BJ (cell line): ENCODE results near the gene SCN2B. TPM values are rescaled to one million over a fixed set of nuclear protein-coding genes. Genes with fewer than 3 reads are reported as not detected.

Source experiments
- CTCF ChIA-PET: fragments of 350-600 bp; formaldehyde crosslinking; extraction: SDS; loops from one replicate; lab custom pipeline; 2021; ENCODE audit warnings: antibody characterized with exemption, inconsistent platforms; lab: Yijun Ruan, JAX
- POLR2A ChIA-PET: fragments of 300-600 bp; sonication (Branson Sonifier 250); formaldehyde crosslinking; extraction: SDS; loops from one replicate; lab custom pipeline; 2021; ENCODE audit warnings: antibody characterized with exemption; lab: Charles Lee
- DNase-seq: peaks from one replicate; pipeline ENCODE4 v3.0.0-alpha.2; 2011; ENCODE audit warnings: low read depth
- H3K27me3 ChIP-seq: 2 replicates; pipeline ENCODE4 v1.6.0; 2011; ENCODE audit warnings: low read length; ENCODE audit not compliant: control insufficient read depth, insufficient read depth
- H3K36me3 ChIP-seq: 2 replicates; pipeline ENCODE4 v1.5.1; 2011; ENCODE audit warnings: low read length; ENCODE audit not compliant: control insufficient read depth, insufficient read depth
- H3K4me3 ChIP-seq: 2 replicates; pipeline ENCODE4 v1.5.1; 2011; ENCODE audit warnings: low read depth, mild to moderate bottlenecking, control low read depth, low read length
- CTCF ChIP-seq: IDR thresholded peaks from 2 replicates; pipeline ENCODE4 v1.5.1; 2011; ENCODE audit warnings: low read depth, mild to moderate bottlenecking, control low read depth, inconsistent platforms, low read length, moderate library complexity; ENCODE audit not compliant: insufficient read depth
- polyA plus RNA-seq: library from polyadenylated mRNA; depleted of rRNA; stranded (reverse); fragments of >200 nt; gene quantifications from 2 replicates; pipeline ENCODE4 v1.2.3, GENCODE V29; 2011

SCN2B gene
- polyA plus RNA-seq, 1 experiment, result not detected

GRCh38 chr11:118215765-118216164 lies 39.3 kb upstream of the SCN2B start:
- no peak for TF ChIP-seq CTCF
- H3K27me3 ChIP-seq, result peaks cover 11% of the 10 kb centered on the region
- ChIA-PET POLR2A (no interaction called here), CTCF (interaction anchor here (1.1 to 1.4 kb wide), 2 partner anchors 17 to 44 kb away, joined by 4 to 5 read pairs; no protein-coding TSS in a partner anchor)
- no peak for DNase-seq
- H3K4me3 ChIP-seq, result no peak overlapping the region
- H3K36me3 ChIP-seq, result no peaks in the 10 kb centered on the region

- Histone ChIP-seq H3K36me3 (no peaks in the 10 kb centered on the region), H3K27me3 (peaks cover 13% of the 10 kb centered on the region), H3K4me3 (no peak overlapping the region)
- no peak for DNase-seq
- ChIA-PET CTCF (interaction anchor here (2.3 kb wide), 1 partner anchor 17 kb away, joined by 10 read pairs; no protein-coding TSS in a partner anchor), POLR2A (no interaction called here)
- no peak for TF ChIP-seq CTCF
Observed at GRCh38 chr11:118215262-118215661, 38.8 kb upstream of the SCN2B start.

GRCh38 chr11:118214210-118214914 lies 37.9 kb upstream of the SCN2B start:
- Histone ChIP-seq H3K27me3 (peaks cover 10% of the 10 kb centered on the region; the same call in 1 of the 2 replicates), H3K4me3 (no peak overlapping the region), H3K36me3 (no peaks in the 10 kb centered on the region)
- ChIA-PET CTCF (interaction anchor here (0.8 to 2.3 kb wide), 3 partner anchors 16 to 137 kb away, joined by 3 to 10 read pairs (median 3); no protein-coding TSS in a partner anchor), POLR2A (no interaction called here)
- no peak for DNase-seq
- no peak for TF ChIP-seq CTCF

- CTCF ChIA-PET, result interaction anchor here (0.8 to 2.3 kb wide), 4 partner anchors 12 to 42 kb away, joined by 3 to 10 read pairs (median 4); no protein-coding TSS in a partner anchor
- Histone ChIP-seq H3K36me3 (no peaks in the 10 kb centered on the region), H3K27me3 (peaks cover 10% of the 10 kb centered on the region; the same call in 1 of the 2 replicates), H3K4me3 (no peak overlapping the region)
- no peak for DNase-seq
- no peak for TF ChIP-seq CTCF
- POLR2A ChIA-PET, result no interaction called here
Observed at GRCh38 chr11:118213781-118214180, 37.3 kb upstream of the SCN2B start.

GRCh38 chr11:118213201-118213600 lies 36.8 kb upstream of the SCN2B start:
- Histone ChIP-seq H3K4me3 (no peak overlapping the region), H3K36me3 (no peaks in the 10 kb centered on the region), H3K27me3 (peaks cover 12% of the 10 kb centered on the region)
- no peak for DNase-seq
- no peak for TF ChIP-seq CTCF
- ChIA-PET CTCF (interaction anchor here (0.8 to 2.3 kb wide), 3 partner anchors 13 to 41 kb away, joined by 3 to 10 read pairs (median 4); no protein-coding TSS in a partner anchor), POLR2A (no interaction called here)
